D721Med (cell line): Measurements from ENCODE around the gene PLA2G7.
"Not testable (repeated sequence)": the region's sequence is repeated elsewhere in the genome, so short reads cannot be mapped to it uniquely, and the experiment has no call there.

Experiments
- DNase-seq: peaks from one replicate; pipeline ENCODE4 v3.0.0; 2011; ENCODE audit warnings: low spot score; ENCODE audit not compliant: insufficient read length
- FAIRE-seq: peaks from 2 replicates; lab custom pipeline; 2011; peaks lifted over from hg19 to GRCh38; lab: Jason Lieb, UNC
- TF ChIP-seq, protein P1 (sequence below): IDR thresholded peaks from 2 replicates; pipeline ENCODE4 v1.5.1; 2012; ENCODE audit warnings: mild to moderate bottlenecking, control low read depth; ENCODE audit not compliant: insufficient read depth; ENCODE audit errors: missing control alignments

The PLA2G7 gene

DNA sequence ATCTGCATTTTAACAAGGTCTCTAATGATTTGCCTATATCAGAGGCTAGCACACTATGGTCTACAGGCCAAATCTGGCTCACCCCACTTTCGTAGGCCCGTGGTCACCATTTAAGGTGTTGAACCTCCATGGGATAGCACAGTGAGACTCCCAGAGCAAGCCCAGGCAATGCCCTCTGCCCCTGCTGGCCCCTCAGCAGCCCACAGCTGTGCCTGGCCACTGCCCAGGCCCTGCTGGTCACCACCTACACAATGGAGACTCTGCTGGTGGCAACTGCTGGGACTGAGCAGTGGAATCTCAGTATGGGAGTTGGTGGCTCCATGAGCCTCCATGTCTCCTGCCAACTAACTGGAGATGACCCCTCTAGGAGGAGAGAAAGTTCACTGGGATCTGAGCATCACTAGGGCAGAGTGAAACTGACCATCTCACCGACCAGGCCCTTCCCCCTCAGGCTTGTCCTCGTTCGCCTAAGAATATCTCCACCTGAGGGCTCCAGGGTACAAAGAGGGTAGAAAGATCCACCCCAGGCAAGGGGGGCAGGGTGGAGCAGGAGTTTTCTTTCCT is 13.8 kb upstream of the PLA2G7 start:
- DNase-seq (no peak), FAIRE-seq (no peak)
- TF ChIP-seq, protein P1, sequence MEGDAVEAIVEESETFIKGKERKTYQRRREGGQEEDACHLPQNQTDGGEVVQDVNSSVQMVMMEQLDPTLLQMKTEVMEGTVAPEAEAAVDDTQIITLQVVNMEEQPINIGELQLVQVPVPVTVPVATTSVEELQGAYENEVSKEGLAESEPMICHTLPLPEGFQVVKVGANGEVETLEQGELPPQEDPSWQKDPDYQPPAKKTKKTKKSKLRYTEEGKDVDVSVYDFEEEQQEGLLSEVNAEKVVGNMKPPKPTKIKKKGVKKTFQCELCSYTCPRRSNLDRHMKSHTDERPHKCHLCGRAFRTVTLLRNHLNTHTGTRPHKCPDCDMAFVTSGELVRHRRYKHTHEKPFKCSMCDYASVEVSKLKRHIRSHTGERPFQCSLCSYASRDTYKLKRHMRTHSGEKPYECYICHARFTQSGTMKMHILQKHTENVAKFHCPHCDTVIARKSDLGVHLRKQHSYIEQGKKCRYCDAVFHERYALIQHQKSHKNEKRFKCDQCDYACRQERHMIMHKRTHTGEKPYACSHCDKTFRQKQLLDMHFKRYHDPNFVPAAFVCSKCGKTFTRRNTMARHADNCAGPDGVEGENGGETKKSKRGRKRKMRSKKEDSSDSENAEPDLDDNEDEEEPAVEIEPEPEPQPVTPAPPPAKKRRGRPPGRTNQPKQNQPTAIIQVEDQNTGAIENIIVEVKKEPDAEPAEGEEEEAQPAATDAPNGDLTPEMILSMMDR, result no peak

- FAIRE-seq, result no peak
- DNase-seq, result no peak
- TF ChIP-seq, protein P1, result no peak
Observed at GRCh38 chr6:46746696-46747095, 11.5 kb upstream of the PLA2G7 start, which contains the start of gene ANKRD66. ANKRD66 (plus strand) TSS chr6:46746933; CDS start chr6:46751949, 5,016 bp downstream.

- no peak for DNase-seq
- TF ChIP-seq, protein P1, result no peak
- no peak for FAIRE-seq
Observed at GRCh38 chr6:46745973-46746372, 10.8 kb upstream of the PLA2G7 start.

GRCh38 chr6:46744159-46744725 is 9.1 kb upstream of the PLA2G7 start:
- DNase-seq, FAIRE-seq: not testable (repeated sequence)

GRCh38 chr6:46743425-46744158 is 8.4 kb upstream of the PLA2G7 start:
- TF ChIP-seq, protein P1, result no peak
- FAIRE-seq (no peak), DNase-seq (no peak)

DNA sequence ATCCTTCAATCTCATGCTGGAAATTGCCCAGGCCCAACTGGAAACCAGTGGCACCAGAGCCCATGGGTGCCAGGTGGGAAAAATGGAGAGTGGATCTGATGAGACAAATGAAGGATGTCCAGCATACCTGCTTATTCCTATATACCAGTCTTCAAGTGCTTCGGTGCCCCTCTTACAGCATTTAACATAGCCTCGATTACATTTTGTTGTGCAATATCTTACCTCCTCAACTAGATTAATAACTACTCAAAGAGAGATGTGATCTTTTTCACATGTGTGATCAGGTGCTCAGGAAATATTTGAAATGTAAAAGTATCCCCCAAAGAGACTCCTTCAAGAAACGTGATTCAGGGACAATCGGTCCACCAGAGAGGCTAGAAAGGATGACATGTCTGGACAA is 6.7 kb upstream of the PLA2G7 start:
- FAIRE-seq (no peak), DNase-seq (no peak)
- TF ChIP-seq, protein P1, result no peak

- TF ChIP-seq, protein P1, result no peak
- FAIRE-seq (no peak), DNase-seq (no peak)
Observed at GRCh38 chr6:46741482-46741881, 6.3 kb upstream of the PLA2G7 start.
